AG20443 (cell line): ENCODE data around the gene ELOVL1.

ENCODE experiments used
- DNase-seq: peaks from one replicate; pipeline ENCODE4 v3.0.0; 2012; ENCODE audit warnings: low spot score, mixed read lengths

The ELOVL1 gene

GRCh38 chr1:43327549-43328292 lies 40.1 kb downstream of the ELOVL1 start:
- DNase-seq, result no peak

GRCh38 chr1:43325381-43325780 lies 42.4 kb downstream of the ELOVL1 start:
- no peak for DNase-seq

GRCh38 chr1:43324810-43325209 lies 43.0 kb downstream of the ELOVL1 start:
- DNase-seq, result no peak

GRCh38 chr1:43322506-43322905 lies 45.3 kb downstream of the ELOVL1 start:
- DNase-seq, result no peak

- DNase-seq, result no peak
Measured at GRCh38 chr1:43321331-43321891, 46.4 kb downstream of the ELOVL1 start.

GRCh38 chr1:43319766-43320165 lies 48.0 kb downstream of the ELOVL1 start:
- DNase-seq, result no peak

GRCh38 chr1:43319288-43319687 lies 48.5 kb downstream of the ELOVL1 start:
- no peak for DNase-seq

GRCh38 chr1:43318831-43319230 lies 49.0 kb downstream of the ELOVL1 start:
- DNase-seq, result no peak

GRCh38 chr1:43317817-43318471 lies 49.9 kb downstream of the ELOVL1 start:
- DNase-seq, result no peak

GRCh38 chr1:43316738-43317520 lies 50.9 kb downstream of the ELOVL1 start:
- no peak for DNase-seq

- peak; percentile 38 for DNase-seq
Measured at GRCh38 chr1:43315963-43316737, 51.7 kb downstream of the ELOVL1 start.

- DNase-seq, result no peak
Measured at GRCh38 chr1:43315481-43315880, 52.3 kb downstream of the ELOVL1 start.

GRCh38 chr1:43314233-43314632 lies 53.6 kb downstream of the ELOVL1 start:
- no peak for DNase-seq

GRCh38 chr1:43313771-43314170 lies 54.0 kb downstream of the ELOVL1 start:
- no peak for DNase-seq
